GM18867 (cell line): Measurements from ENCODE around the gene MPPED1.

Experiments
- ATAC-seq: cut with Tn5 transposase; IDR thresholded peaks from one replicate; pipeline ENCODE4 v1.9.1; 2021; ENCODE audit warnings: mild to moderate bottlenecking, moderate library complexity; ENCODE audit not compliant: unreplicated experiment

The MPPED1 gene

GRCh38 chr22:43535741-43536140 is 123.9 kb downstream of the MPPED1 start:
- no peak for ATAC-seq

GRCh38 chr22:43537019-43537585 is 125.3 kb downstream of the MPPED1 start:
- no peak for ATAC-seq

DNA sequence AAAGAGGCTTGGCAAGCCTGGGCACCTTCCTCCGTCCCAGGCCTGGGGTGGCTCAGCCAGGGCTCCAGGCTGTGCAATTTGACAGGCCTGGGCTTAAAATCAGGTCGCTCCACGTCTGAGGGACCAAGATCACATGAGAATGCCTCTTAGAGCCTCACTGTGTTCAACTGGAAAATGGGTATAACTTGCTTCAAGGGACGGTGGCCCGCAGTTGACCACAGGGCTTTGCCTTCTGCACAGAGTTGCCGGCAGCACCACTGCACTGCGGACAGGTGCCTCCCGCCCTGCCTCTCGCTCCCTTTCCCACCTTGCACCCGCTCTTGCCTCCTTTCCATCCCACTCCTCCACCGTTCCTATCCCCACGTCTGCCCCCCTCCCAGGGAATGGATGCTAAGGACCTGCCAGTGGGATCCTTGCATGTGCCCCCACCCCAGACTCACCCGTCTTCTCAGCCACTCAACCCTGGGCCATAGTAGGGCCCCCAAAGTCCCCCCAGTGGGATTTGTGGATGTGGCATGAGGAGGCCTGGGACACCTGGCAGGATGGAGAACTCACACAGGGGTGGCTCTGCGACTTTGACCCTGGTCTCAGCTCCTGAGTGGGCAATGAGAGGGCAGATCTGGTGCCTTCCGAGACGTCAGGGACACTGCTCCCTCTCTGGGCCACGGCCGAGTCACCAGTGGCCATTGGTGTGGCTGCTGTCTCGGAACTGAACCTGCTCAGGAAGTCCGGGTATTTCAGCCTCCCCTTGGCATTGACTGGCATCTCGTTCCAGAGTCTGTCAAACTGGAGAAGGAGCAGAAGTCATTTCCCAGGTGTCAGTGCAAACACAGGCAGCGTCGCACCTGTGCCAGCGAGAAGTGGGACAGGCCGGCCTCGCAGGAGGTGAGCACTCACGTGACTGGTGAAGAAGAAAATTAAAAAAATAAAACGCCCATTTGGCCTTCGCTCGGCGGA is 128.0 kb downstream of the MPPED1 start:
- no peak for ATAC-seq

GRCh38 chr22:43540529-43540923 is 128.7 kb downstream of the MPPED1 start:
- no peak for ATAC-seq

DNA sequence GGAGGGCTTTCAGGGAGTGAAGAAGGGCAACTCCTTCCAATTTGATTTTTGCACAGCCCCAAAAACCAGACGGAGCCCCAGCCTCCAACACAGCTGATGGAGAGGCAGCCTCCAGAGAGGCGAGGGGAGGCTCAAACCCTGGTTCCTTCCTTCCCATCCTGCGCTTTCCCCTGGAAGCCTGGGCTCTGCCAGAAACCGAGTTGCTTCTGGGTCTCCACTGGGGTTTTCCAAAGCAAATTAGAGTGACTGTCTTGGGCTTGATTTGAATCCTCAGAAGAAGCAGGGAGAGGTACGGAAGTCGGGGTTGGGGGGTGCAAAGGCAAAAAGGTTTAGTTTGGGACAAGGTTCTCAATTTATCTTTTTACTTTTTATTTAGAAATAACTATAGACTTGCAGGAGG is 129.2 kb downstream of the MPPED1 start:
- no peak for ATAC-seq

- ATAC-seq = no peak
Observed at GRCh38 chr22:43541462-43542407, 129.9 kb downstream of the MPPED1 start.

DNA sequence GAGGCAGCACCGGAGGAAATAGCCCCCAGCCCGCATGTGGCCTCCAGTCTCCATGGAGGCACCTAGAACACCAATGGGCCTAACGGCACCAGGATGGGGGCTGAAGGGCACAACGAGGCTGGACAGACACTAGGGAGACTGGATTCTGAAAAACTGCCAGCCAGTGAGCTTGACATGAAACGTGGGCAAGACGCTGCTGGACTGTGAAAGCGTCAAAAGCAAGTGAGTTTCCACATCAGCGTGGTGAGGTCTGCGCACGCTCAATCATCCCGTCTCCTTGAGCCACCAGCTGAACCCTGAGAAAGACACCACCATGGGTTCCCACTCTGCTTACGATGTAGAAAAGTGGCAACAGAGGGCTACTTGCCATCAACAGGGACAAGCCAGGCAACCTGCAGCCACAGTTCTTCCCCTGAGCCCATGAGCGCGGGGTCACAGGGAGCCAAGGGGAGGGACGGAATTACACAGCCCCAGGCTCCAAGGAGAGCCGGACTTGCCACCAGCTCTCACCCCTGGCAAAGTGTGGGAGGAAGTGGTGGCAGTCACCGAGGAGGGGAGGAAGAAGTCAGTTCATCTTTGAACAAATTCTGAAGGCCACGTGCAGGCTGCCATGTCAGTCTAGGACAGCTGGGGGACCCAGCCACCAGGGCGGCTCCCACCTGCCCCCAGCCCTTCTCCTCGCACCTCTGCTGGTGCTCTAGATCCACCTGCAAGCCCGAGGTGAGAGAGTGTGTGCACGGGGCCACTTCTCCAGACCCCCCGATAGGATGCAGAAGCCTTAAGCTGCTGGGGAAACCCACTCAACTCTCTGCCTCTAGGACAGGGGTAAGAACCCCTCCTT is 131.1 kb downstream of the MPPED1 start:
- no peak for ATAC-seq

DNA sequence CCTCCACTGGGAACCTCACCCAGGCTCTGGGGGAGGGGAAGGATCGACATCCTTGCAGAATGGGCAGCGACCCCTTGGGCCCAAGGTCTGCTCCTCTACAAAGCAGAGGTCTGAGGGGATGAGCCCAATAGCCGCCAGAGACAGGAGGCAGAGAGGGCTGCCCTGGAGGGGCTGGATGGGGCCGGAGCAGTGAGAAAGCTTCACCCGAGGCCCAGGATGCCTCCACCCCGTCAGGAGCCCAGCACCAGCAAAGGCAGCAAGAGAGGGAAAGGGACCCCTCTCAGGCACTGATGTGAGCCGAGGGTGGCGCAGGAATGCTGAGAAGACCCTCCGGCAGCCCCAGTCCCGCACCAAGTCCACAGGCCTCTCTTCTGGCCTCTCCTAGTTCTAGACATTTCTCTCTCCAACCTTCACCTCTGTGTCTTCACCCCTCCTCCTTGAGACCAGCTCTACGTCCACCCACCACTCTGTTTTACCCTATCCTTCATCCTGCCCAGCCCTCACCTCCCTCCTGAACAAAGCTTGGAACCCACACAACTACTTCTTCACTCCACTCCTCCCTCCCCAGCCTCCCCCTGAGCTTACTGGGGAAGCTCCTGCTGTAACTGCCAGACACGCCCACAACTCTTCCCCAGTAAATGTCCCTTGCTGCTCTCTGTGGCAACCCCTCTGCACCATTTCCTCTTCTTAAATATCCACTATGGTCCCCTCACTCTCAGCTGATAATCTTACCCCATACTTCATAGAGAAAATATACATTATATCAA is 131.9 kb downstream of the MPPED1 start:
- ATAC-seq = no peak

GRCh38 chr22:43544289-43544673 is 132.5 kb downstream of the MPPED1 start:
- no peak for ATAC-seq

DNA sequence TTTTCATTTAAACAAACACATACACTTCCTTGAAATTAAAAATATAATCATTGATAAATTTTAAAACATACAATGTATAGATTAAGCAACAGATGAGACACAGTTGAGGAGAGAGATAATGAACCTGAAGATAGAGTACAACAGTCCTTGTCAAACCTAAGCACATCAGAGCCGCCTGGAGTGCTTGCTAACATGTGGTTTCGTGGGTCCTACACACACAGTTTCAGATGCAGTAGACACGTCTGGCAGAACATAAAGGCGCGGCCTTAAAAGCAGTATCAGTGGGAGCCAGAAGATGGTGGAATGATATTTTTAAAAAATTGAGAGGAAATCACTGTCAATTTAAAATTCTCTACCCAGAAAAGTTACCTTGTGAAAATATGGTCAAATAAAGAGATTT is 134.4 kb downstream of the MPPED1 start:
- ATAC-seq = no peak

GRCh38 chr22:43550024-43550620 is 138.3 kb downstream of the MPPED1 start:
- no peak for ATAC-seq

GRCh38 chr22:43550672-43551071 is 138.9 kb downstream of the MPPED1 start:
- ATAC-seq = no peak

GRCh38 chr22:43553451-43554258 is 141.8 kb downstream of the MPPED1 start:
- no peak for ATAC-seq

DNA sequence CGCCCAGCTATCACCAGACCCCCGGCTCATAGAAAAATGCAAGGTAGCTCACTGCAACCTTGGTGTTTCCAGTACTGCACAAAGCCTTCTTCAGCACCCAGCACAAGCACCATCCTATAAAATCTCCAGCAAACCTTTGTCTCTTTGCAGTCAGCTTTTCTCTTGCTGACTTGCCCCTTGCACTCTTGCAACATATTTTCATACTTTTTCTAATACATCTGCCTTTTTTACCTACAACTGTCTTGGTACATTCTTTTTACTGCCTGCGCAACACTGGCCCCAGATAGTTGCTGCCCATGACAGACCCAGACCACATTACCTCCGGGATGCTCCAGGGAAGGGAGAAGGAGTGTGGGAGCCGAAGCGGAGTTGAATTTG is 142.4 kb downstream of the MPPED1 start:
- ATAC-seq = no peak

- ATAC-seq = no peak
Observed at GRCh38 chr22:43554694-43555365, 143.0 kb downstream of the MPPED1 start.

- no peak for ATAC-seq
Observed at GRCh38 chr22:43555561-43556515, 144.0 kb downstream of the MPPED1 start.
